ENCODE measurements around the gene FMN2.

FMN2 gene

GRCh38 chr1:240164742-240165141, 73.1 kb downstream of the FMN2 start (continued):
- TF ChIP-seq POU6F1 (CRISPR knock-in tag; IDR thresholded peaks at IDR 0.05; ENCODE audit: borderline replicate concordance, low read depth), result no peak
- TF ChIP-seq PATZ1 (CRISPR knock-in tag; IDR thresholded peaks at IDR 0.05; ENCODE audit: borderline replicate concordance), result no peak

- peak; percentile 75 for ATAC-seq
- TF ChIP-seq PATZ1 (CRISPR knock-in tag; IDR thresholded peaks at IDR 0.05; ENCODE audit: borderline replicate concordance) (no peak), CSDC2 (CRISPR knock-in tag; IDR thresholded peaks at IDR 0.05) (no peak)
Observed at GRCh38 chr1:240169188-240169587, 77.5 kb downstream of the FMN2 start.

GRCh38 chr1:240170266-240170665, 78.6 kb downstream of the FMN2 start:
- no peak for TF ChIP-seq POU6F1 (CRISPR knock-in tag; IDR thresholded peaks at IDR 0.05; ENCODE audit: borderline replicate concordance, low read depth)
- no peak for TF ChIP-seq ZNF8 (CRISPR knock-in tag; IDR thresholded peaks at IDR 0.05)
- no peak for TF ChIP-seq ZNF70 (CRISPR knock-in tag; IDR thresholded peaks at IDR 0.05)
- no peak for TF ChIP-seq CREB5 (CRISPR knock-in tag; IDR thresholded peaks at IDR 0.05; ENCODE audit: low read depth)
- TF ChIP-seq OSR1 (CRISPR knock-in tag; IDR thresholded peaks at IDR 0.05), result no peak
- no peak for TF ChIP-seq ESRRG (CRISPR knock-in tag; IDR thresholded peaks at IDR 0.05)
- TF ChIP-seq ZC3H10 (CRISPR knock-in tag; IDR thresholded peaks at IDR 0.05), result no peak
- TF ChIP-seq CSDC2 (CRISPR knock-in tag; IDR thresholded peaks at IDR 0.05), result no peak
- no peak for TF ChIP-seq GLIS3 (CRISPR knock-in tag; IDR thresholded peaks at IDR 0.05)
- no peak for TF ChIP-seq TSHZ2 (CRISPR knock-in tag; IDR thresholded peaks at IDR 0.05)
- TF ChIP-seq RARB (CRISPR knock-in tag; IDR thresholded peaks at IDR 0.05), result no peak
- TF ChIP-seq ZFP30 (CRISPR knock-in tag; IDR thresholded peaks at IDR 0.05), result no peak
- TF ChIP-seq PPARA (CRISPR knock-in tag; IDR thresholded peaks at IDR 0.05; ENCODE audit: borderline replicate concordance), result no peak
- no peak for TF ChIP-seq CSRNP3 (CRISPR knock-in tag; IDR thresholded peaks at IDR 0.05)
- no peak for TF ChIP-seq SNAI2 (CRISPR knock-in tag; IDR thresholded peaks at IDR 0.05)
- no peak for ATAC-seq
